H9 (cell line): ENCODE measurements around the gene CREB5. TPM values are rescaled to one million over a fixed set of nuclear protein-coding genes. Genes with fewer than 3 reads are reported as not detected.

Experiments used
- DNase-seq: peaks from one replicate; pipeline ENCODE4 v3.0.0-alpha.2; 2017
- H2AFZ ChIP-seq: one replicate; pipeline ENCODE4 v1.6.1; 2013; ENCODE audit warnings: mild to moderate bottlenecking, low read length, control low read depth, moderate library complexity
- H2AK5ac ChIP-seq: 2 replicates; pipeline ENCODE4 v1.6.1; 2013; ENCODE audit warnings: low read length, control low read depth, mixed read lengths; ENCODE audit not compliant: insufficient read length
- H2BK120ac ChIP-seq: one replicate; pipeline ENCODE4 v1.6.1; 2013; ENCODE audit warnings: low read depth, mild to moderate bottlenecking, low read length, control low read depth, inconsistent platforms; ENCODE audit not compliant: poor library complexity, severe bottlenecking
- H2BK12ac ChIP-seq: 2 replicates; pipeline ENCODE4 v1.6.1; 2013; ENCODE audit warnings: low read length, control low read depth, mixed read lengths, low read depth; ENCODE audit not compliant: insufficient read length
- H2BK15ac ChIP-seq: 2 replicates; pipeline ENCODE4 v1.6.1; 2013; ENCODE audit warnings: low read depth, low read length, control low read depth
- H2BK20ac ChIP-seq: one replicate; pipeline ENCODE4 v1.6.1; 2013; ENCODE audit warnings: low read depth, mild to moderate bottlenecking, low read length, control low read depth, inconsistent platforms; ENCODE audit not compliant: poor library complexity, severe bottlenecking
- H2BK5ac ChIP-seq: 2 replicates; pipeline ENCODE4 v1.6.1; 2013; ENCODE audit warnings: low read length, control low read depth, mixed read lengths; ENCODE audit not compliant: insufficient read length
- H3K14ac ChIP-seq: 2 replicates; pipeline ENCODE4 v1.6.1; 2013; ENCODE audit warnings: low read length, control low read depth; ENCODE audit not compliant: insufficient read depth
- H3K18ac ChIP-seq: 2 replicates; pipeline ENCODE4 v1.6.1; 2013; ENCODE audit warnings: low read depth, mild to moderate bottlenecking, mixed read lengths, low read length, control low read depth; ENCODE audit not compliant: insufficient read length
- H3K23ac ChIP-seq: 2 replicates; pipeline ENCODE4 v1.6.1; 2013; ENCODE audit warnings: low read length, control low read depth, mixed read lengths, low read depth; ENCODE audit not compliant: insufficient read length
- H3K23me2 ChIP-seq: 2 replicates; pipeline ENCODE4 v1.6.1; 2013; ENCODE audit warnings: low read depth, mild to moderate bottlenecking, mixed read lengths, low read length, control low read depth; ENCODE audit not compliant: insufficient read length, poor library complexity, severe bottlenecking
- H3K27ac ChIP-seq: 2 replicates; pipeline ENCODE4 v1.5.1; 2013; ENCODE audit warnings: low read length, control low read depth, mixed read lengths, low read depth; ENCODE audit not compliant: insufficient read length
- H3K27me3 ChIP-seq: 2 replicates; pipeline ENCODE4 v1.6.1; 2013; ENCODE audit warnings: low read length, control low read depth, inconsistent platforms; ENCODE audit not compliant: insufficient read depth
- H3K4ac ChIP-seq: 2 replicates; pipeline ENCODE4 v1.6.1; 2013; ENCODE audit warnings: low read depth, mild to moderate bottlenecking, control low read depth, inconsistent platforms, low read length, moderate library complexity
- H3K4me1 ChIP-seq: 2 replicates; pipeline ENCODE4 v1.6.1; 2013; ENCODE audit warnings: low read length, control low read depth, inconsistent platforms; ENCODE audit not compliant: insufficient read depth
- H3K4me2 ChIP-seq: 2 replicates; pipeline ENCODE4 v1.6.1; 2013; ENCODE audit warnings: low read length, control low read depth, mixed read lengths; ENCODE audit not compliant: insufficient read length, insufficient read depth
- H3K56ac ChIP-seq: 2 replicates; pipeline ENCODE4 v1.6.1; 2013; ENCODE audit warnings: low read depth, mild to moderate bottlenecking, mixed read lengths, low read length, control low read depth; ENCODE audit not compliant: insufficient read length
- H3K79me1 ChIP-seq: 2 replicates; pipeline ENCODE4 v1.6.1; 2013; ENCODE audit warnings: low read depth, mild to moderate bottlenecking, moderate library complexity, low read length, control low read depth, inconsistent platforms; ENCODE audit not compliant: insufficient read depth, poor library complexity, severe bottlenecking
- H3K79me2 ChIP-seq: 2 replicates; pipeline ENCODE4 v1.6.1; 2013; ENCODE audit warnings: low read length, control low read depth, inconsistent platforms; ENCODE audit not compliant: insufficient read depth
- H3K9ac ChIP-seq: 2 replicates; pipeline ENCODE4 v1.6.1; 2013; ENCODE audit warnings: low read length, control low read depth, mixed read lengths; ENCODE audit not compliant: insufficient read length; ENCODE audit errors: extremely low read depth
- H3K9me3 ChIP-seq: one replicate; pipeline ENCODE4 v1.6.1; 2013; ENCODE audit warnings: low read depth, low read length, inconsistent platforms; ENCODE audit not compliant: control insufficient read depth
- H3T11ph ChIP-seq: one replicate; pipeline ENCODE4 v1.6.1; 2013; ENCODE audit warnings: mild to moderate bottlenecking, low read length, control low read depth, inconsistent platforms
- H4K20me1 ChIP-seq: one replicate; pipeline ENCODE4 v1.6.1; 2013; ENCODE audit not compliant: control insufficient read depth, insufficient read length, insufficient read depth
- H4K5ac ChIP-seq: 2 replicates; pipeline ENCODE4 v1.6.1; 2013; ENCODE audit warnings: low read depth, mild to moderate bottlenecking, mixed read lengths, low read length, control low read depth; ENCODE audit not compliant: insufficient read length
- H4K8ac ChIP-seq: replicated peaks from 2 replicates; pipeline ENCODE4 v1.6.1; 2013; ENCODE audit warnings: low read length, control low read depth, mixed read lengths, low read depth; ENCODE audit not compliant: insufficient read length
- H4K91ac ChIP-seq: 2 replicates; pipeline ENCODE4 v1.6.1; 2013; ENCODE audit warnings: low read depth, mild to moderate bottlenecking, moderate library complexity, mixed read lengths, low read length, control low read depth; ENCODE audit not compliant: insufficient read length
- H3K27ac Mint-ChIP-seq, 3 experiments: 2 replicates in 2 of 3; 3 replicates in 1 of 3; pipeline ENCODE4 v1.8.0; 2020 to 2021; ENCODE audit warnings: mixed read lengths in 3 of 3, mild to moderate bottlenecking in 1 of 3, moderate library complexity in 1 of 3
- H3K27me3 Mint-ChIP-seq: 2 replicates; pipeline ENCODE4 v1.8.0; 2021; ENCODE audit warnings: low read depth, mild to moderate bottlenecking, moderate library complexity, mixed read lengths
- H3K36me3 Mint-ChIP-seq, 3 experiments: 2 replicates in 2 of 3; 3 replicates in 1 of 3; pipeline ENCODE4 v1.8.0; 2020 to 2021; ENCODE audit warnings: low read depth in 3 of 3, mixed read lengths in 3 of 3; ENCODE audit not compliant: insufficient read depth in 1 of 3
- H3K4me1 Mint-ChIP-seq, 2 experiments: 2 replicates each; pipeline ENCODE4 v1.8.0; 2020; ENCODE audit warnings: mixed read lengths in 2 of 2
- H3K4me3 Mint-ChIP-seq, 2 experiments: 2 replicates in 1 of 2; 3 replicates in 1 of 2; pipeline ENCODE4 v1.8.0; 2020 to 2021; ENCODE audit warnings: mild to moderate bottlenecking in 2 of 2, mixed read lengths in 2 of 2, moderate library complexity in 1 of 2
- H3K9me3 Mint-ChIP-seq, 2 experiments: 2 replicates in 1 of 2; 3 replicates in 1 of 2; pipeline ENCODE4 v1.8.0; 2020; ENCODE audit warnings: mild to moderate bottlenecking in 2 of 2, mixed read lengths in 2 of 2, moderate library complexity in 1 of 2
- CTCF ChIP-seq: fragments of 200-600 bp; sonication (generic); conservative IDR thresholded peaks from 3 replicates; pipeline ENCODE4 v1.8.0; 2021; ENCODE audit warnings: antibody characterized with exemption, mild to moderate bottlenecking
- WGBS: extraction: QIAGEN DNeasy Blood & Tissue Kit; methylation state at CpG from one replicate; pipeline ENCODE4 v1.1.7; 2013; ENCODE audit warnings: missing lambda C conversion rate, low lambda C conversion rate, mixed read lengths; ENCODE audit not compliant: insufficient read length; ENCODE audit errors: extremely low coverage; 5-methylcytosine and 5-hydroxymethylcytosine counted together
- total RNA-seq: library from RNA; stranded (reverse); gene quantifications from 2 replicates; pipeline ENCODE4 v1.2.1, GENCODE V29; 2021

Gene CREB5
- total RNA-seq, 1 experiment from 2014 or later, result 4.0 TPM

GRCh38 chr7:28503396-28503795, 91.1 kb downstream of the CREB5 start:
- Histone ChIP-seq H3K9me3 (no peaks in the 10 kb centered on the region), H3K4me1 (no peaks in the 10 kb centered on the region), H3K79me1 (no peaks in the 10 kb centered on the region), H2AK5ac (no peak overlapping the region), H3T11ph (no peak overlapping the region), H4K5ac (no peak overlapping the region), H3K23me2 (no peaks in the 10 kb centered on the region), H3K14ac (no peak overlapping the region), H2AFZ (no peak overlapping the region), H3K23ac (no peak overlapping the region), H3K9ac (no peak overlapping the region), H3K79me2 (no peaks in the 10 kb centered on the region), H2BK12ac (no peak overlapping the region), H3K27me3 (no peaks in the 10 kb centered on the region), H3K27ac (no peak overlapping the region), H3K56ac (no peak overlapping the region), H3K4ac (no peak overlapping the region), H3K18ac (no peak overlapping the region), H2BK15ac (no peak overlapping the region), H2BK5ac (no peak overlapping the region), H3K4me2 (no peak overlapping the region), H4K20me1 (no peaks in the 10 kb centered on the region), H4K91ac (no peak overlapping the region), H4K8ac (no peak overlapping the region), H2BK20ac (no peak overlapping the region), H2BK120ac (no peak overlapping the region)
- H3K36me3 Mint-ChIP-seq, result no peaks in the 10 kb centered on the region
- no peaks in the 10 kb centered on the region for H3K9me3 Mint-ChIP-seq
- TF ChIP-seq CTCF, result no peak
- DNase-seq, result no peak
- H3K27me3 Mint-ChIP-seq, result no peaks in the 10 kb centered on the region
- H3K4me1 Mint-ChIP-seq, result peaks cover 5 to 7% of the 10 kb centered on the region in 2 experiments; a peak in 2 of 4 replicates
- no peak overlapping the region for H3K4me3 Mint-ChIP-seq
- H3K27ac Mint-ChIP-seq, result no peak overlapping the region
- WGBS, result no CpG with 5 or more reads among the region's 3 CpGs
